ENCODE measurements around the gene ADAD1.

ADAD1 gene

GRCh38 chr4:122476126-122476525 lies 97.3 kb downstream of the ADAD1 start:
- DNase-seq (ENCODE audit: low read depth) = no peak
- TF ChIP-seq CTCF (IDR thresholded peaks at IDR 0.05; ENCODE audit: insufficient read depth, low read depth, low read length, missing control alignments) = no peak
- H3K4me3 ChIP-seq (ENCODE audit: low read length) = no peak overlapping the region

- no peak for DNase-seq (ENCODE audit: low read depth)
- no peak overlapping the region for H3K4me3 ChIP-seq (ENCODE audit: low read length)
These were observed 97.9 kb downstream of the ADAD1 start for GRCh38 chr4:122476745-122477144.

More at GRCh38 chr4:122476745-122477144, 97.9 kb downstream of the ADAD1 start:
- TF ChIP-seq CTCF (IDR thresholded peaks at IDR 0.05; ENCODE audit: insufficient read depth, low read depth, low read length, missing control alignments) = no peak

Data from epithelial cell of esophagus (primary cell).